GM21737 (cell line): ENCODE data around the gene SLC25A10.
"Not testable (repeated sequence)": the region's sequence is repeated elsewhere in the genome, so short reads cannot be mapped to it uniquely, and the experiment has no call there.

Experiments
- ATAC-seq: cut with Tn5 transposase; IDR thresholded peaks from one replicate; pipeline ENCODE4 v1.9.1; 2021; ENCODE audit warnings: mild to moderate bottlenecking, moderate library complexity; ENCODE audit not compliant: unreplicated experiment

Gene SLC25A10

GRCh38 chr17:81719410-81720266 is 7.6 kb downstream of the SLC25A10 start:
- ATAC-seq, result no peak

DNA sequence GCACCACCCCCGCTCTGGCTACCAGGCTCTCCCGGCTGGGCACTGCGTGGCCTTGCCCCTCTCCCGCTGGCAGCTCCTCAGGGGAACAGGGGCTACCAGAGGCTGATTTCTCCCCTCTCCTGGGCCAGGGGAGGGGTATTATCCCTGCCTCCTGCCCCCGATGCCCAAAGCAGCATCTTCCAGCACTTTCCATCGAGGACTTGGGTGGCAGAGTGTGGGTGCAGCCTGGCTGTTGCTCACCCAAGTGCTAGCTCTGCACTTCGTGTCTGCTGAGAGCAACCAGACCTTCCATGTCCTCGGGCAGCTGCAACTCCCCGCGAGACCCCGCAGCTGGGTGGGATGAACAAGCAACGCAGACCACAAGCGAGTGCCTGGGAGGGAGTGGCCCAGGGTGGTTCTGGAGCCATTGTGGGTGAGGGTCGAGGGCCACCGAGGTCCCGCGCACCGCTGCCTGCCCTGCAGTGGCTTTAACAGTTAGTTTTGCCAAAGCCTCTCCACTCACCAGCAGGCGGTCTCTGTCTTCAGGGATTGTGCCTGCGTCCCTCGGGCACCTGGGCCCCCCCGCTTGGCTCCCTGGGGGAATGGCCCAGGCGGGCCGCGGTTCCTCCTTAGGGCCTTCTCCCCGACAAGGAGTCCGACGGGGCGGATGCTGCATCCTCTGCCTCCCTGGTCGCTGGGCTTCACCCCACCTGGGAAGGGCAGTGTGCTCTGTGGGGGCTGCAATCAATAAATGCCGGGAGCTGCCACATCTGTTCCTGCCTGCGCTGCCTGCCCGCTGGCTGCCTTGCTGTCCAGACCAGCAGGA is 8.4 kb downstream of the SLC25A10 start:
- no peak for ATAC-seq

DNA sequence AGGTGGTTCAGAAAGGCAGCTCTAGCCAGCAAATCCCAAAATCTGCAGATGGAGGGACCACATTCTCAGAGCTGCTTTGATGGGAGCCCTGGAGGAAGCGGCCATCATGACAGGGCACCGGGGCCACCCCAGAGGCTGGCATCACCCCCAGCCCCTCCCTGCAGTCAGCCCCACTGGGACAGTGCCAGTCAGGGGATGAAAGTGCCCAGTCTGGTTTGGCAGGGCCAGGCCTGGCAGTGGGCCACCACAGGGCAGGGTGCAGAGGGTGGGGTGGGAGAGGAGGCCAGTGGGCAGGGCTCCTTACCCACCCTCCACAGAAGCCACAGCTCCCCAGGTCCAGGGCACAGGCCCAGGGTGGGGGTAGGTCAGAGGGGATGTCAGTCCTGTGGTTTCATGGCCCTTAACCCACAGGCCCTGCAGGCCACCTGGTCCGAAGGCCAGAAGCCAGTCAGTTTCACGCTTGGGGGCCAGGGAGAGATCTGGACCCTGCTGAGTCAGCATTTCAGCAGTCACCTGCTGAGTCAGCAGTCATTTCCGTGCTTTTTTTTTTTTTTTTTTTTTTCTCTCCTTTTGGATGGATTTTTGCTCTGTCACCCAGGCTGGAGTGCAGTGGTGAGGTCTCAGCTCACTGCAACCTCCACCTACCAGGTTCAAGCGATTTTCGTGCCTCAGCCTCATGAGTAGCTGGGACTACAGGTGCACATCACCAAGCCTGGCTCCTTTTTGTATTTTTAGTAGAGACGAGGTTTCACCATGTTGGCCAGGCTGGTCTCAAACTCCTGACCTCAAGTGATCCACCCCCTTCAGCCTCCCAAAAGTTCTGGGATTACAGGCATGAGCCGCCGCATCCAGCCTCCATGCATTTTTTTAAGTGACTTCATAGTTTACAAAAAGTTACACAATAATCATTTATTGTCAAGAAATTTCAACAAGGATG is 10.4 kb downstream of the SLC25A10 start:
- no peak for ATAC-seq

DNA sequence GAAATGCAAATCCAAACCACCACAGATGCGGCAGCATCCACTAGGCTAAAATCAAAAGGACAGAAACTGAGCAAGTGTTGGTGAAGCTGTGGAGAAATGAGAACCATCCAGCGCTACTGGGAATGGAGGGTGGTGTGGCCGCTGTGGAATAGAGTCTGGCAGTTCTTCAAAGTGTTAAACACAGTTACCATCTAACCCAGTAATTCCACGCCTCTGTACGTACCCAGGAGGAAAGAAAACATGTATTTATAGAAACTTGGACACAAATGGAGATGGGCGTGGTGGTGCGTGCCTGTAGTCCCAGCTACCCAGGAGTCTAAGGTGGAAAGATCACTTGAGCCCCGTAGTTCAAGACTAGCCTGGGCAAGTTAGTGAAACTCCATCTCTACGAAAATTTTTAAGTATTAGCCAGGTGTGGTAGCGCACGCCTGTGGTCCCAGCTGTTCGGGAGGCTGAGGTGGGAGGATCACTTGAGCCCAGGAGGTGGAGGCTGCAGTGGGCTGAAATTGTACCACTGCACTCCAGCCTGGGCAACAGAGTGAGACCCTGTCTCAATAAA is 11.6 kb downstream of the SLC25A10 start:
- no peak for ATAC-seq

DNA sequence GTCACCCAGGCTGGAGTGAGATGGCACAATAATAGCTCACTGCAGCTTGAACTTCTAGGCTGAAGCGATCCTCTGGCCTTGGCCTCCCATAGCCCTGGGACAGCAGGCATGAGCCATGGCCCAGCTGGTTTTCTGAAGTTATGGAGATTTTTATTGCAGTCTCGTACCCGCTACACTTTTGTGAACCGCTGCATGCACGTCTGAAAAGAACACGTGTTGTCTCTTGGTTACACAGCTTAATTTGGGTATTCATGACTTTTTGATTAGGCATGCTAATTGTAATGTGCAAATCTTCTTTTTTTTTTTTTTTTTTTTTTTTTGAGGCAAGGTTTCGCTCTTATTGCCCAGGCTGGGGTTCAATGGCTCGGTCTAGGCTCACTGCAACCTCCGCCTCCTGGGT is 13.4 kb downstream of the SLC25A10 start:
- ATAC-seq, result no peak

- ATAC-seq, result no peak
Observed at GRCh38 chr17:81726004-81726403, 13.9 kb downstream of the SLC25A10 start.

DNA sequence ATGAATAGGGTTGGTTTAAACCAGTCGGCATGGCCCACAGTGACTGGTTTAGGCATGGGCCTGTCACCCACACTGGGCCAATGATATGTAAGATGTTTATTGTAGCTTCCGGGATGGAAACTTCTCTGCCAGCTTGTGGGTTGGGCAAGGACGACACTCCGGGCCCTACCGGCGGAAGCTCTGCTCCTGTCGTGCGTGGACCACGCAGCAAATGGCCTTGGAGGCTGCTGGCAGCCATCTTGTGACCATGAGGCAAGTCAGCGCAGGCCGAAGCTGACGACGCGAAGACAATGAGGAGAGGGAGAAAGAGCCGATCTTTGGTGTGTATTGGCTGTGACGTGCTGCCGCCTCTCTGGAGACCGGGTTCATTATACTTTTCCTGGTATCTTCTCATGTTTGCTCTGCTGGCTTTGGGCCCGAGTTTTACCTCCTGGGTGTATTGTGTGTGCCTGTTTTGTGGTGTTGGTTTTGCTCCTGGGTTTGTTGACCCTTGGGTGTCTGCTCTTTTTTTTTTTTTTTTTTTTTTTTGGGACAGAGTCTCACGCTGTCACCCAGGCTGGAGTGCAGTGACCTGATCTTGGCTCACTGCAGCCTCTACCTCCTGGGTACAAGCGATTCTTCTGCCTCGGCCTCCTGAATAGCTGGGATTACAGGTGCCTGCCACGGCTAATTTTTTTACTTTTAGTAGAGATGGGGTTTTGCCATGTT is 15.4 kb downstream of the SLC25A10 start:
- no peak for ATAC-seq

DNA sequence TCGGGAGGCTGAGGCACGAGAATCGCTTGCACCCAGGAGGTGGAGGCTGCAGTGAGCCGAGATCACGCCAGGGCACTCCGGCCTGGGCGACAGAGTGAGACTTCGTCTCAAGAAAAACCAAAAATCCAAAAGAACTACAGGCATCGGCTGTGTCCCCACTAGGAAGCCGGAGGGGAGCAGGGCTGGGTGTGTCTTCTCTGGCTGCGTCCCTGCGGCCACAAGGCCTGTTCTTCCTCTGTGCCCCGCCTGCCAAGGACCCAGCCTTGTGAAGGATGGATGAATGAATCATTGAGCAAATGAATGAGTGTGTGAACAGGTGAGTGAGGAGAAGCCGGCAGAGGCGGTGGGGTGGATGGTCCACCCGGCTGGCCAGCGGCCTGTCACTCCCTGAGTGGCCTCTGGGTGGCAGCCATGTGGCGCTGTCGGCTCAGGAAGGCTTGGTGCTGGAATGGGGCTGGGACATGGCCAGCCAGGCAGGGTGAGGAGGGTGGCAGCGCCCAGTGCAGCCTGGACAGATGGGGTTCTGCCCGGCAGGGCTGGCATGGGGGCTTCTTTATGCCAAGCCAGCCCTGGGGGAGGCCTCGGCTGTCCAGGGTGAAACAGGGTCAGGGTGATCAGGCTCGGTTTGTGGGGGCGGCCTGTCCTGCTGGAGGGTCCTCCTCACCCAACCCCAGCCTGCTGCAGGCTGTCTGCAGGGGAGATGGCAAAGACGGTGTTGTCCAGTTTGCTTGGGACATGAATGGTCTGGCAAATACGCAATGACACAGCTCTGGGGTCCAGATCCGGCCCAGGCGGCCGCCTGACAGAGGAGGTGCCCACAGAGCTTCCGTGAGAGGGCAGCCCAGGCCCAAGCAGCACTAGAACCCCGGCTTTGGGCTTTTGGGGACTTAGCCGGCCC is 21.7 kb downstream of the SLC25A10 start:
- ATAC-seq, result no peak

GRCh38 chr17:81734405-81735263 is 22.6 kb downstream of the SLC25A10 start:
- no peak for ATAC-seq

DNA sequence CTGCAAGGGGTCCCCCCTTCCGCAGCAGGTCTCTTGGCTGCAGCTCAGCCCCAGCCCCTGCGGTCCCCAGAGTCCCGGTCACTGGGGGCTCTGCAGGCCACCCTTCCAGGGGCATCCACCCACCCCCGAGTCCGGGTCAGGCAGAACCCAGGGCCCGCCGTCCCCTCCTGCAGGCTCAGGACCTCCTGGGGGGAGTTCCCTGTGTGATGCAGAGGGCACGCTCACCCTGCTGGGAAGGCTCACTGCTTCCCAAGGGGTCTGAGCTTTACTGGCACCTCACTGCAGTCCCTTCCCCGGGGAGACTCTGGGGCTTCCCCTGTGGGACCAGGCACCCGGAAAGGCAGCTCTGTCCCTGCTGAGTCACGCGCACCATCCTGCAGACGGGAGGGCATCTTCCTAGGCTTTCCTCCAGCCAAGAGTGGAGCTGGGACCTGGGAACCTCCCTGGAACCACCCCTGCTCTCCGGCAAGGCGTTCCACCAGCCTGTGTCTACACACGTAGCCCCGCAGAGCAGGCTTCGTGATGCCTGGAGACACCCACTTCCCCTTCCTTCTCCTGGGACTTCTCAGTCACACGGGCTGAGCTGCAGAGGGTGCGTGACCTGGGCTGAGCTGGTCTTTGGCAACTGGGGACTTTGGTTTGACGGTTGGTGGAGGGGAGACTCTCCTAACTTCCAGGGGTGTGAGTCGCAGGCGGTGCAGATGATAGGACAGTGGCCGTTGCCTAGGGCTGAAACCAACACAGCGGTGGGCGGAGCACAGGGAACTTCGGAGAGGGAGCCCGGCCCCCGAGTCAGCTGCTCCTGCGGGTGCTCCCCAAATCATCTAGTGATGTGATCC is 23.4 kb downstream of the SLC25A10 start:
- no peak for ATAC-seq

DNA sequence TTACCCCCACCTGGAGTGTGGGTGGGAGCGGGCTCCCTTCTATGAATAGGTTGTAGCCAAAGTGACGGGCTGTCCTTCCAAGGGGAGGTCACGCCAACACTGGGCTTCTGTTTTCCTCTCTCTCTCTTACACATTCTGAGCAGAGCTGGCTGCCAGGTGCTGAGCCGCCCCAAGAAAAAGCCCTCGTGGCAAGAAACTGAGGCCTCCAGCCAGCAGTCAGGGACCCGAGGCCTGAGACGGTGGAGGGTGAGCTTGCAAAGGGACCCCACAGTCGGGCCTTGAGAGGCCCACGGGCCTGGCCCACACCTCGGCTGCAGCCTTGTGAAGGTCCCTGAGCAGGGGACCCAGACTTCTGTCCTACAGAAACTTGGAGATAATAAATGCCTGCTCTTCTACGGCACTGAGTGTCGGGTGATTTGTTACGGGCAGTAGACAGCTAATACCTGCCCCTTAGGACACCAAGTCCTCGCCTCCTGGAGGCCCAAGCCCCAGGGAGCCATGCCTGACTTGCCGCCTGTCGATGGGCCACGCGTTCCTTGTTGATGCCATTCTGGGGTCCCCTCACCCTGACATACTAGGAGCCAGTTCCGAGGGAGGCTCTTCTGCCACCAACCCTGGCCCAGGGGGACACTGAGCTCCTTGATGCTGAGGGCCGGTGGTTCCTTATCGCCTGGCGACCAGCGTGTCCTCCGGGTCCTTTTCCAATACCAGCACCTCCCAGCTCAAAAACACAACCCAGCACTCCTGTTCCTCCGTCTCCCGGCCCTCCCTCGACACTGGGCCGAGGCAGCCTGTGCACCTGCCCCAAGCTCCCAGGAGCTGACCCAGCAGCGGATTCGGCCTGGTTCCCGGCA is 26.1 kb downstream of the SLC25A10 start:
- ATAC-seq, result no peak

GRCh38 chr17:81738801-81739393 is 26.8 kb downstream of the SLC25A10 start:
- ATAC-seq, result no peak

DNA sequence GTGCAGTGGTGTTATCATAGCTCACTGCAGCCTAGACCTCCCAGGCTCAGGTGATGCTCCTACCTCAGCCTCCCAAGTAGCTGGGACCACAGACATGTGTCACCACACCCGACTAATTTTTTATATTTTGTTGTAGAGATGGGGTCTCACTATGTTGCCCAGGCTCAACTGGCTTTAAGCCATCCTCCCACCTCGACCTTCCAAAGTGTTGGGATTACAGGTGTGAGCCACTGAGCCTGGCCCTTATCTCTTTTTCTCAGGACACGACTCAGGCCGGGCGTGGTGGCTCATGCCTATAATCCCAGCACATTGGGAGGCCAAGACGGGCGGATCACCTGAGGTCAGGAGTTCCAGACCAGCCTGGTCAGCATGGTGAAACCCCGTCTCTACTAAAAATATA is 27.5 kb downstream of the SLC25A10 start:
- ATAC-seq, result not testable (repeated sequence)

- ATAC-seq, result no peak
Observed at GRCh38 chr17:81740395-81740961, 28.4 kb downstream of the SLC25A10 start.

GRCh38 chr17:81741049-81741593 is 29.0 kb downstream of the SLC25A10 start:
- ATAC-seq, result no peak
